NCI-H524 (cell line): ENCODE data around the gene NCAN.

Experiments used
- DNase-seq, 2 experiments: peaks; one replicate each; lab custom pipeline; 2025; lab: John Stamatoyannopoulos, UW

NCAN gene

GRCh38 chr19:19260417-19261214 is 48.9 kb downstream of the NCAN start:
- DNase-seq = no peak

- DNase-seq = peak in 1 of 2 experiments; percentile 25
Measured at GRCh38 chr19:19261350-19262189, 49.8 kb downstream of the NCAN start.

DNA sequence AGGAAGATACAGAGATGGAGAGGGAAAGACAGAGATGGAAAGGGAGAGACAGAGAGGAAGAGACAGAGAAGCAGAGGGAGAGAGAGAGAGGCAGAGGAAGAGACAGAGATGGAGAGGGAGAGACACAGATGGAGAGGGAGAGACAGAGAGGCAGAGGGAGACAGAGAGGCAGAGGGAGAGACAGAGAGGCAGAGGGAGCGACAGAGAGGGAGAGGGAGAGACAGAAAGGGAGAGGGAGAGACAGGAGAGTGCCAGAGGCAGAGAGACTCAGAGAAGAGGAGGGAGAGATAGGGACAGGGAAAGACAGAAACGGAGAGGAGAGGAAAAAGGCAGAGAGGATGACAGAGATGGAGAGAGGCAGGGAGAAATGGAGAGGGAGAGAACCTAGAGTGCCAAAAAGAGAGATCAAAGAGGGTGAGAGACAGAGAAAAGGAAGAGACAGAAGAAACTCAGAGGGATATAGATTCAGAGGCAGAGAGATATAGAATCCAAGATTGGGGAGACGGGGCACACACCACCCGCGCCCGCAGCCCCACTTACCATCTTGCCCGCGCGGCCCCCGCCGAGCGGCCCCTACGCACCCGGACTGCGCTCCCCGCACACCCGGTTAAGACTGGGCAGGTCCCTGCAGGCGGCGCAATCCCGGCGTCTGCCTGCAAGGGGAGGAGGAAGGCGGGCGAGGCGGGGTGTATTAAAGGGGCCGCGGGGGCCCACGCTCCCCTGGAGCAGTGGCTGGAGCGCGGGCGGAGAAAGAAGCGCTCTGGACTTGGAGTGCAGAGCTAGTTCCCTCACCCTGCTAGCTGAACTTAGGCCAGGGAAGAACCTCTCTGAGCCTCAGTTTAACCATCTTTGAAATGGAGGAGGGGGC is 50.7 kb downstream of the NCAN start:
- DNase-seq = peak in 1 of 2 experiments; percentile 14

DNA sequence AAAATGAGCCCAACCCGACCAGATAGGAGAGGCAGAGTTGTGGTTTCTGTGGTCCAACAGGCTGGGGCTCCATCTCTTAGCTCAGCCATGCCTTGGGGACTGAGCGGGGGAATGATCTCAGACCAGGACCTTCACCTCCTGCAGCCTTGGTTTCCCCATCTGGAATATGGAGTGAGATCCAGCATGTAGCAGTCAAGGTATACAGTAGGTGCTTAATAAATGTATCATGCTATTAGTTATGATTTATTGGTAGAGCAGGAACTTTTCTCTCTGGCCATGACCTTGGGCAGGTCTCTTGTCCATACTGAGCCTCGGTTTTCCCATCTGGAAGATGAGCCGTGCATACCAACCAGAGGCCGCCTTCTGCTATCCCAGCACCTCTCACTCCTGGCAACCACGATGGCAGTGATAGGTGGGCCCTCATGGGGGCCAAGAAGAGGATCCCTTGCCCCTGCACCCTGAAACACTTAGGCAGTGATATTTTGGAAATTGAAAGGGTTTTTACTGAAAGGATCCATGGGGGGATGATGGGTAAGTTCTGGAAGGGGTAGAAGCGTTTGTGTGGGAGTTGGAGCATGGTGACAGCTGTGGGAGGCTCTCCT is 52.2 kb downstream of the NCAN start:
- DNase-seq = no peak

- no peak for DNase-seq
Measured at GRCh38 chr19:19267305-19267704, 55.5 kb downstream of the NCAN start.

GRCh38 chr19:19268453-19269385 is 57.0 kb downstream of the NCAN start:
- DNase-seq = no peak

DNA sequence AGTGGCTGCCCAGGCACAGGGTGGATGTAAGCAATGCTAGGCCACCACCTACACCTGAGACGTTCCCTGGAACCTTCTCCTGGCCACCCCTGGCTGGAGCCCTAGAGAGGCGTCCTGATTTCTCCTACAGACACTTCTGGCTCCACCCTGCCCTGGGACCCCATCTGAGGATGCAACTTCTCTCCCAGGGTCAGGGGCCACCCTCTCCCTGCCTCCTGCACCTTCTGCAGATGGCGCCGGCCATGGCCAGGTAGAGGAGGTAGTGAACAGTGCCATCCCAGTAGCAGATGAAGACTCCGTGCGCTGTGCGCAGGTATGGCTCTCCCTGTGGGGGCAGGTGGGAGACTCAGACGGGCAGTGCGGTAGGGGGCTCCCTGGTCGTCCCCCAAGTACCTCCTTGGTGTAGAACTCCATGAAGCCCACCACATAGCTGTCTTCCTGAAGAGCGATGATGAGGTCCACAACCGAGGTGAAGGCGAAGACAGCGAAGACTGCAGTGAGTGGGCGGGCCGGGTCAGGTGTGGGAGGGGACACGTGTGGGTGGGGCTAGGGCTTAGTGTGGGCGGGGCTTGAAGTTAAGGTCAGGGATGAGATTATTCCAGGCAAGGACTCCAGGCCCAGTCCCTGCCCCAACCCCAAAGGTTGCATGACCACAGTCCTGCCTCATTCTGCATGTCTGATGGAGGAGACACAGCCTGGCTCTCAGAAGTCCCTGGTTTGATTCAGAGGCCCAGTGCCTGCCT is 58.4 kb downstream of the NCAN start:
- no peak for DNase-seq

- no peak for DNase-seq
Measured at GRCh38 chr19:19270749-19271571, 59.2 kb downstream of the NCAN start.

DNA sequence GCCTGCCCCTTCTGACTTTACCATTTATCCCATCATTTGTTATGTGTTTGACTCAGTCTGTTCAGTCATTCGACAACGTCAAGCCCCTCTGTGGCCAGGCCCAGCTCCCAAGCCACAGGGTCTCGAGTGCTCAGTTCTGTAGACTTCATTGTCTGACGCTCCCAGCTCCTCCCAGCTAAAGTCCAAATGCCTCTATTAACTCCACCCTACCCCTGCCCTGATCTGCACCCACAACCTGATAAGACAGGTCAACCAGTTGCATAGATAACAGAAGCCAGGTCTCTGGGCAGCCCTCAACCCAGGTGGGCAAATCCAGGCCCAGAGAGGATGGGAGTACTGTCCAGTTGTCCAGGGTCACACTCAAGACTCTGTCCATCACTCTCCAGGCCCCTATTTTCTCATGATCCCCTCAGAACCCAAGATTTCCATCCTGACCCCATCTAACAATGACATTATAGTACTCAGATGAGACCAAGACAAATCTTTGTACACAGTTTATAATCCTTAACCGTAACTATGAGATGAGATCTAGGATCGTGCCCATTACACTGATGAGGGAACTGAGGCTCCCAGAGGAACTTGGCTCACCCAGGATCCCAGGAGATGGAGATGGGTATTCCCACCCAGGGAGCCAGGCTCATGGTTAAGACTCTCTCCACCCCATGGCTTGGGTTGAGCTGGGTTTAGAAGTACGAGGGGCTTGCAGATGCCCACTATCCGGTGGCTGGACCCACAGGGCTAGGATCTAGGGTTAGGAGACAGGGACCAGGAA is 60.3 kb downstream of the NCAN start:
- no peak for DNase-seq

DNA sequence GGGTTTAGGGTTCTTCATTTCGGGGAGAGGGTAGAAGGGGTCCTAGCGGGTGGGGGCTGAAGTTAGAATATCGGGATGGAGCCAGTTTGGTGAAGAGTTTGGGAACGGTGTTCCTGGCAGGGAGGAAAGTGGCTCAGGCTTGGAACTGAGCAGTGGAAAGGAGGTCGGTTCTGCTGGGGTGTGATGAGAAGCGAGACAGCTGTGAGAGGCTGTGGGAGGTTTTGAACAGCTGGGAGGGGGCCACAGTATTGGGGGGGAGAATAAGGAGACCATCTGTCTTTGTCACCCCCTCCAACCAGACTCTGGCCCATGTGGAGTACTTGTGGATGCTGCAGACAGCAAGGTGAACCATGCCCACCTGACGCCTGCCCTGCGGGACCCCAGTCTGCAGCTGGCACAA is 62.4 kb downstream of the NCAN start:
- peak; percentile 95 to 97 for DNase-seq

- peak in 1 of 2 experiments; percentile 58 for DNase-seq
Measured at GRCh38 chr19:19274716-19275565, 63.2 kb downstream of the NCAN start.

DNA sequence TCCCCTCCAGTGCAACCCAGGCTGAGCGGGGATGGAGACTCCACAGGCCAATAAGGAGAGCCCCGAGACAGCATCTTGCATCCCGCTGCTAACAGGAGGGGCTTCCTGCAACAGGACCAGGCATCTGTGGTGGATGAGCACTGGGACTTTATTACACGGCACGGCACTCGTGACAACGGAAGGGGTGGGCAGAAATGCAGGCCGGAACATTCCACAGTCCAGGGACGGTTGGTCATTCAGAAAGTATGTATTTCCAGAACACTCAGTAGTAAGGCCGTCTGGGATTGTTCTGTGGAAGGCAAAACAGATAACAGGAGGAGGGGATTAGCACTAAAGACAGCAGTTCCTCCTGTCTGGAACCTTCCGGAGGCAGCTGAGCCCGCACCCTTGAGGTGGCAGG is 64.6 kb downstream of the NCAN start:
- peak in 1 of 2 experiments; percentile 70 for DNase-seq

- no peak for DNase-seq
Measured at GRCh38 chr19:19276851-19277250, 65.1 kb downstream of the NCAN start.

GRCh38 chr19:19278315-19278714 is 66.6 kb downstream of the NCAN start:
- DNase-seq = peak; percentile 96 to 98

DNA sequence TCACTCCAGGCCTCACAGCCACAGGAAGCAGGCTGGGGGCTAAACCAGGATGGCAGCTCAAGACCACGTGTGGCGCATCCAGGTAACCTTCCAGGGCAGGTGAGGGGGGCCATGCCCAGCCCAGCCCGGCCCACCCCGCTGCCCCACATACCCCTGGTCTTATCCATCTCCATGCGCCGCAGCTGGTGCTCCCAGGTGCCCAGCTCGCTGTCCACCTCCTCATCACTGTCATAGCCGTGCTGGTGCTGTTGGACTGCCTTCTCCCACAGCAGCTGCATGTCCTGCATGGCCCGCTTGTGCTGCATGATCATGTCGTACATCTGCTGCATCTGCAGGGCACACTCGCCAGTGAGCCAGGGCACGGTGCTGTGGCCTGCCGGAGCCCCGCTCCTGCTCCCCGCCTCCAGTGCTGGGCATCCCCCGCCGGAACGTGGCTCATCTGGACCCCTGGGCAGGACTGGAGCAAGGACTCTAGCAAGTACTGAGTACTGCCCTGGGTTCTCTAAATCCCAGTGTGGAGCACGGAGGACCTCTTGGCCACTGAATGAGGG is 67.4 kb downstream of the NCAN start:
- no peak for DNase-seq

DNA sequence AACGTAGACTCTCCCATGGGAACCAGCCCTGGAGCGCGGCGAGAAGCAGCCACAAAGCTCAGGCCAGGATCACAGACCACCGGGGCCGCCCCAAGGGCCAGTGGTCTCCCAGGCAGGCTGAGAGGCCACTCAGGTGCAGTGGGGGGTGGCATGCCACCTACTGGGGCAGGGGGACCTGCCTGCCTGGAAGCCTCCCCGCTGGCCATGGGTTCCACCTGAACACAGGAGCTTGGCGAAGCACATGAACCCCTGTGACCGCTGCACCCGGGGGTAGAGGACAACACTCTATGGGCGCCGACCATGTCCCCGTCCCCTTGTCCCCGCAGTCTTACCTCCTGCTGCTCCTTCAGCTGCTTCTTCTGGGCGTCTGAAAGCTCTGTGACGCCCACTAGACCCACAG is 68.1 kb downstream of the NCAN start:
- no peak for DNase-seq

DNA sequence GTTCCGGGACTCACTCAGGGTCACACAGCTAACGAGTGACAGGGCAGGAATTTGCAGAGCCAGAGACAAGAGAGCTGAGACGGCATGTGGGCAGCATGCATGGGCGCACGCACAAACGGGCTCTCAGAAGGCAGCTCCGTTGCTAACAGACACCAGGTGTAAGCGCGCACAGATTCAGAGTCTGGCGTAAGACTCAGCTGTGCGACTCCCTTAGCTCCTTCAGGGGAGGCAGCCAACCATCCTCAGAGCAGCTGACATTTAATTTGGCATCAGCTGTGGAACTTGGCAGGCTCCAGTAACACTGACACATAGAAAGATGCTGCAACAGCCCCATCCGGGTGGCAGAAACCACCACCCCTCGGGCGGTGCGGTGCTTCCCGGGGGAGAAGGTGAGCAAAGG is 68.8 kb downstream of the NCAN start:
- DNase-seq = peak; percentile 75 to 94
